Measurements from ENCODE around the gene ACD. TPM values are rescaled to one million over a fixed set of nuclear protein-coding genes. Genes with fewer than 3 reads are reported as not detected.

Gene ACD
- total and polyA plus RNA-seq, 2 of the 4 experiments (the other 2 are of a cell fraction) = 15.6 to 31.1 TPM

- no TSS peak for BruUV-seq (replicated peaks)
- CTCF ChIA-PET = no interaction called here
- dilution Hi-C loops (cut with HindIII; ENCODE audit: low sequenced_read_pairs, unreplicated experiment) = no loop called here
These were observed 15.5 kb upstream of the ACD start for GRCh38 chr16:67675579-67675935.

More at GRCh38 chr16:67675579-67675935, 15.5 kb upstream of the ACD start:
- Histone ChIP-seq H2BK20ac (ENCODE audit: low read depth, low read length) (no peak overlapping the region), H3K79me1 (ENCODE audit: low read depth in 1 of 2, low read length in 2 of 2) (peaks cover 0 to 14% of the 10 kb centered on the region in 2 experiments; a peak in 2 of 4 replicates), H2AK5ac (ENCODE audit: low read depth, low read length) (no peak overlapping the region), H3K9me3 (ENCODE audit: control insufficient read depth, insufficient read depth, low read length) (no peaks in the 10 kb centered on the region), H3K4me2 (ENCODE audit: low read depth, low read length) (no peak overlapping the region), H4K20me1 (ENCODE audit: insufficient read depth, low read length) (0 out of 2 replicates have a peak, but pooled peaks cover 4% of the 10 kb centered on the region), H3K9me1 (ENCODE audit: insufficient read depth, low read length) (0 out of 2 replicates have a peak, but pooled peaks cover 3% of the 10 kb centered on the region), H3K27me3 (ENCODE audit: control insufficient read depth, insufficient read depth, low read length) (no peaks in the 10 kb centered on the region), H3K36me3 (ENCODE audit: control insufficient read depth, insufficient read depth, low read length) (peaks cover 12% of the 10 kb centered on the region; the same call in 1 of the 2 replicates), H3K4me1 (ENCODE audit: control insufficient read depth, insufficient read depth, low read length) (no peaks in the 10 kb centered on the region), H3K23ac (ENCODE audit: low read depth, low read length) (no peak overlapping the region), H2AFZ (replicated peaks; ENCODE audit: low read length, poor library complexity) (no peak overlapping the region), H3K9ac (ENCODE audit: low read depth, low read length) (no peak overlapping the region), H3K56ac (ENCODE audit: extremely low read depth, insufficient read depth, low read length) (no peak overlapping the region), H2BK15ac (ENCODE audit: low read depth, low read length) (no peak overlapping the region), H2AK9ac (replicated peaks; ENCODE audit: low read depth, low read length, poor library complexity) (no peak overlapping the region), H3K18ac (ENCODE audit: low read depth, low read length) (no peak overlapping the region), H3K14ac (replicated peaks; ENCODE audit: low read depth, low read length) (no peak overlapping the region), H3K27ac (ENCODE audit: insufficient read depth, low read length) (no peak overlapping the region), H3K4me3 (ENCODE audit: insufficient read depth, low read depth, low read length) (no peak overlapping the region), H4K91ac (ENCODE audit: insufficient read depth, low read depth, low read length) (no peak overlapping the region), H4K8ac (ENCODE audit: low read depth in 2 of 2, low read length in 2 of 2) (no peak overlapping the region), H2BK120ac (ENCODE audit: low read depth, low read length) (no peak overlapping the region), H2BK5ac (ENCODE audit: low read depth, low read length, poor library complexity, severe bottlenecking) (no peak overlapping the region), H3K4ac (ENCODE audit: low read depth, low read length) (no peak overlapping the region), H4K5ac (ENCODE audit: low read depth, low read length) (no peak overlapping the region)
- ATAC-seq (ENCODE audit: low read depth) = no peak
- WGBS, 2 experiments (ENCODE audit: extremely low coverage in 2 of 2, insufficient read length in 1 of 2) = 98% methylated on average over 7 of the region's 17 CpGs; no CpG with 5 or more reads in 1 of the 2 experiments
- POLR2A ChIA-PET (ENCODE audit: unreplicated experiment) = no interaction called here
- TF ChIP-seq RCOR1 (IDR thresholded peaks at IDR 0.05; ENCODE audit: insufficient replicate concordance, low read length) (no peak), MXI1 (IDR thresholded peaks at IDR 0.05; ENCODE audit: borderline replicate concordance, low read depth, low read length) (no peak), CEBPB (IDR thresholded peaks at IDR 0.05; ENCODE audit: low read depth, low read length) (no peak)
- in situ Hi-C loops (cut with MboI; ENCODE audit: low sequenced_read_pairs) (no loop called here), intact Hi-C loops (cut with micrococcal nuclease) (loop anchor here (10.0 kb wide), 1 partner anchor 359 kb away; no protein-coding TSS in a partner anchor)
- DNase-seq = no peak

Measured in IMR-90 (cell line).